Hematopoietic multipotent progenitor cell treated with erythropoietin and hydrocortisone succinate and interleukin-3 and kit ligand, for 8 days (in vitro differentiated cells): ENCODE measurements around the gene ACADM.
"Not testable (repeated sequence)": the region's sequence is repeated elsewhere in the genome, so short reads cannot be mapped to it uniquely, and the experiment has no call there.

Experiments used
- DNase-seq: peaks from one replicate; pipeline ENCODE4 v3.0.0-alpha.2; 2015

The ACADM gene

GRCh38 chr1:75742047-75742625, 17.6 kb downstream of the ACADM start:
- no peak for DNase-seq

GRCh38 chr1:75745276-75745675, 20.8 kb downstream of the ACADM start:
- peak; percentile 12 for DNase-seq

GRCh38 chr1:75757210-75757609, 32.7 kb downstream of the ACADM start:
- DNase-seq, result not testable (repeated sequence)

GRCh38 chr1:75758543-75758942, 34.0 kb downstream of the ACADM start:
- not testable (repeated sequence) for DNase-seq

- peak; percentile 32 for DNase-seq
These were observed 39.6 kb downstream of the ACADM start for GRCh38 chr1:75764057-75764655.

GRCh38 chr1:75765697-75766355, 41.3 kb downstream of the ACADM start:
- no peak for DNase-seq

DNA sequence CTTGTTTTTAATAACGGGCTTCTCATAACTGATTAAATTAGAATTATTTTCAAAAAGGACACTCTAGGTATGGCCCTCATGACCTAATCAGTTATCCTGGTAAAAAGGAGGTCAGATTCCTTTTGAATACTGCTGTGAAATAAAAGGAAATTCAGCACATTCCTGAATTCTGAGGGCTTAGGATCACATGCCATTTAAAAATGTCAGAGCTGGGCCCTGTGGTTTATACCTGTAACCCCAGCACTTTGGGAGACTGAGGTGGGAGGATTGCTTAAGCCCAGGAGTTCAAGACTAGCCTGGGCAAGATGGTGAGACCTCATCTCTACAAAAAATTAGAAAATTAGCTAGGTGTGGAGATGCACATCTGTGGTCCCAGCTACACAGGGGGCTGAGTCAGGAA, 43.5 kb downstream of the ACADM start:
- no peak for DNase-seq

DNA sequence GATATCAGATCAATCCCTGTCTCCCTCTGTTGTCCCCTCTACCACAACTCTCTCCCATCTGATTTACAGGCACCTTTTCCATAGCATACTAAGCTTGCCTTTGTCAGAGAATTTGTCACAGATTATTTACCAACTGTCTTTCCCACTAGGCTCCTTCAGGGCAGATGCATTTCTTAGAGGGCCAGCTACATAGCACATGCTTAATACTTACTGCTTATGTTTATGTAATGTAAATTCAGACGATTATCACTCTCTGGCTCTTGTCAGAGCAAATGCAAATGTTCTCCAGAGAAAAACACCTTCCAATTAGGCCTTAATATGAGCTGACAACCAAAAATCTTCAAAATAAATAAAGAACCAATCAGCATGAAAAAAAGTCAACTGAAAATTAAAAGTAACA, 46.3 kb downstream of the ACADM start:
- no peak for DNase-seq

GRCh38 chr1:75771978-75772377, 47.5 kb downstream of the ACADM start:
- no peak for DNase-seq

DNA sequence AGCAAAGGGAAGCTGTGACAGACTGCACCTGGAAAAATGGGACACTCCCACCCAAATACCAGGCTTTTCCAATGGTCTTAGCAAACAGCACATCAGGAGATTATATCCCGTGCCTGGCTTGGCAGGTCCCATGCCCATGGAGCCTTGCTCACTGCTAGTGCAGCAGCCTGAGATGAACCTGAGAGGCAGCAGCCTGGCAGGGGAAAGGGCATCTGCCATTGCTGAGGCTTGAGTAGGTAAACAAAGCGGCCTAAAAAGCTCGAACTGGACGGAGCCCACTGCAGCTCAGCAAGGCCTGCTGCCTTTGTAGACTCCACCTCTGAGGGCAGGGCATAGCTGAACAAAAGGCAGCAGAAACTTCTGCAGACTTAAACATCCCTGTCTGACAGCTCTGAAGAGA, 53.3 kb downstream of the ACADM start:
- not testable (repeated sequence) for DNase-seq

- DNase-seq, result not testable (repeated sequence)
These were observed 54.2 kb downstream of the ACADM start for GRCh38 chr1:75778694-75779093.

- not testable (repeated sequence) for DNase-seq
These were observed 55.7 kb downstream of the ACADM start for GRCh38 chr1:75780183-75780582.

DNA sequence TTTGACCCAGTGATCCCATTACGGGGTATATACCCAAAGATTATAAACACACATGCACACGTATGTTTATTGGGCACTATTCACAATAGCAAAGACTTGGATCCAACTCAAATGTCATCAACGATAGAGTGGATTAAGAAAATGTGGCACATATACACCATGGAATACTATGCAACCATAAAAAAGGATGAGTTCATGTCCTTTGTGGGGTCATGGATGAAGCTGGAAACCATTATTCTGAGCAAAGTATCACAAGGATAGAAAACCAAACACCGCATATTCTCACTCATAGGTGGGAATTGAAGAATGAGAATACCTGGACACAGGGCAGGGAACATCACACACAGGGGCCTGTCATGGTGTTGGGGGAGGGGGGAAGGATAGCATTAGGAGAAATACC, 59.4 kb downstream of the ACADM start:
- not testable (repeated sequence) for DNase-seq

GRCh38 chr1:75785320-75785982, 60.9 kb downstream of the ACADM start:
- no peak for DNase-seq

GRCh38 chr1:75785983-75786853, 61.7 kb downstream of the ACADM start, which contains the start of gene RABGGTB:
Gene RABGGTB (plus strand): TSS chr1:75786256. CDS start chr1:75786272, 16 bp downstream.
- DNase-seq, result peak; percentile 97

GRCh38 chr1:75786901-75787493, 62.5 kb downstream of the ACADM start:
- peak; percentile 11 for DNase-seq

DNA sequence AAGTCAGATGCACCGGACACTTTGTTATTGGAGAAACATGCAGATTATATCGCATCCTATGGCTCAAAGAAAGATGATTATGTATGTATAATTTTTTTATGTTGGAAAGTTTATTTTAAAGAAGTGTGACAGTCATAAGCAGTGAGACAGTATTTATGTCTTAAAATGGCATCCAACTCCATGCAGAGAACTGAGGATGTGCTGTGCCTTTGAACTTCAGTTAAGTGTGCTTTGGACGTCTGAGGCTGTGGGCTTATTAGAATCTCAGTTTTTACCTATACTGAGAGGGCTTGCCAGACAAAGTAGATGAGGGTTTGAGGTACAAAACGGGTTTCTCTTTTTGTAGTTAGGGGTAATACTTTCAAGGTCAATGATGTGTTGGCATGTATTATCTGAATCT, 63.0 kb downstream of the ACADM start:
- peak; percentile 31 for DNase-seq

DNA sequence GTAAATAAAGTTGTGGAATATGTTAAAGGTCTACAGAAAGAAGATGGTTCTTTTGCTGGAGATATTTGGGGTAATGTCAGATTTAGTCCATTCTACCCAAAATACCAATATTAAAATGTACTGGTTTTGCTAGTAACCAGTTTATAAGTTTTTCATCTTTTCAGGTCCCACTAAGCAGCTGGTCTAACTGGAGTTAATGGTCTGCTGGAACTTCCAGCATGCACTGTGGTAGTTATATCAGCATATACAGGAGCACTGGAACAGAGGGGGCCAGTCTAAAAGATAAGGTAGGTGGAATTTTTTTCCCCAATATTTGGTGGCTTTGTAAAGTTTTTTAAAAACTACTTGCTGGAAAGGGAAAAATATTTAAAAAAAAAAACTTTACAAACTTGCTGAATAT, 65.5 kb downstream of the ACADM start:
- peak; percentile 33 for DNase-seq

DNA sequence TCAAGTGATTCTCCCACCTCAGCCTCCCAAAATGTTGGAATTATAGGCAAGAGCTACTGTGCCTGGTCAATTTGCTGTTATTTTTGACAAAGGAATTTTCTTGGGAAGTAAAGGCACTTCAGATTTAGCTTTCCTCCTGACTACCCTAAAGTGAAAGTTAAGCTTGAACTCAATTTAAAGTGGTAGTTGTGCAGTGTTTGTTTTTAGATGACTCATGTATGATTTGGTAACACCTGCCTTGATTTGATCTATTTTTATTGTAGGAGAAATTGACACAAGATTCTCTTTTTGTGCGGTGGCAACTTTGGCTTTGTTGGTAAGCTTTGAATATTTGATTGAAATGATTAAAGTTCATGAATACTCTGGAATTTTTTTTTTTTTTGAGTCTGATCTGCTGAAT, 66.5 kb downstream of the ACADM start:
- DNase-seq, result peak; percentile 11

DNA sequence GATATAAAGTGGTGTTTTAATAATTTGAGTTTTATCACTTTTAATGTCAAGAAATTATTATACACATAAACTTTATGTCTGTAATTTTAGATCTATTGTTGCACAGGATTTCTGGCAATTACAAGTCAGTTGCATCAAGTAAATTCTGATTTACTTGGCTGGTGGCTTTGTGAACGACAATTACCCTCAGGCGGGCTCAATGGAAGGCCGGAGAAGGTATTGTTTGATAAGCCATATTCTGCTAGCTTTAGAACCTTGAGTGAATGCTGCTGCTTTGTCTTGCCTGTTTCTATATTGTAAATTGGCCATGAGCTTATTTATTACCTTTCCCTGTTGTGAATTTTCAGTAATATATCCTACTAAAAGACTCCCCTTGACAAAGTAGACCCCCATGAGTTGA, 67.6 kb downstream of the ACADM start:
- DNase-seq, result no peak

DNA sequence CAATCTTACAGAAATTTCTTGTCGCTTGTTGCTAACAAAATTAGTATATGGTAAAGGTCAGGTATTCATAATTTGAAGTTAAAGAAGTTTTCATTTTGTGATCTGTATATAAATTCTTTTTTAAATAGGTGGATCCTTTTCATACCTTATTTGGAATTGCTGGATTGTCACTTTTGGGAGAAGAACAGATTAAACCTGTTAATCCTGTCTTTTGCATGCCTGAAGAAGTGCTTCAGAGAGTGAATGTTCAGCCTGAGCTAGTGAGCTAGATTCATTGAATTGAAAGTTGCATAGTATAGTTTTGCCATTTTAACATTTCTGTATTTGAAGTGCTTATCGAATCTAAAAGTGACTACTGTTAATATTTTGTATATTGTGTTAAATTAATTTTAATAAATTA, 69.9 kb downstream of the ACADM start:
- no peak for DNase-seq

GRCh38 chr1:75795703-75796193, 71.2 kb downstream of the ACADM start:
- DNase-seq, result no peak
